SU-DHL-6 (cell line): Measurements from ENCODE around the gene CLASP1.

Source experiments
- H2AFZ ChIP-seq: fragments of 200-600 bp; sonication (generic); 2 replicates; pipeline ENCODE4 v1.6.1; 2014; ENCODE audit warnings: low read depth, mild to moderate bottlenecking, moderate library complexity, mixed read lengths, antibody characterized with exemption, low read length; ENCODE audit not compliant: severe bottlenecking
- H3F3A ChIP-seq: fragments of 200-600 bp; shearing (Covaris generic); 2 replicates; pipeline ENCODE4 v1.6.0; 2016; ENCODE audit warnings: antibody characterized with exemption, mild to moderate bottlenecking; ENCODE audit not compliant: insufficient read depth
- H3K27ac ChIP-seq: fragments of 200-600 bp; sonication (generic); 2 replicates; pipeline ENCODE4 v1.5.1; 2016; ENCODE audit warnings: low read depth, mild to moderate bottlenecking, low read length, moderate library complexity, mixed read lengths
- H3K27me3 ChIP-seq: fragments of 200-600 bp; sonication (generic), shearing (Covaris generic); 2 replicates; pipeline ENCODE4 v1.6.0; 2014; ENCODE audit warnings: mild to moderate bottlenecking, low read length
- H3K36me3 ChIP-seq: fragments of 200-600 bp; sonication (generic); 2 replicates; pipeline ENCODE4 v1.6.1; 2014; ENCODE audit warnings: mild to moderate bottlenecking, low read length, mixed read lengths
- H3K4me2 ChIP-seq: fragments of 300-600, 200-600 bp; shearing (Covaris generic), sonication (generic); 2 replicates; pipeline ENCODE4 v1.6.0; 2014; ENCODE audit warnings: low read length, low read depth, mild to moderate bottlenecking; ENCODE audit not compliant: poor library complexity, severe bottlenecking
- H3K4me3 ChIP-seq: fragments of 200-600 bp; sonication (generic); 2 replicates; pipeline ENCODE4 v1.5.1; 2014; ENCODE audit warnings: antibody characterized with exemption, low read length, mild to moderate bottlenecking, mixed read lengths; ENCODE audit not compliant: insufficient read depth, poor library complexity, severe bottlenecking
- H3K79me2 ChIP-seq: fragments of 200-600 bp; sonication (generic); 2 replicates; pipeline ENCODE4 v1.6.1; 2014; ENCODE audit warnings: mild to moderate bottlenecking, low read length, moderate library complexity; ENCODE audit not compliant: insufficient read depth
- H3K9ac ChIP-seq: fragments of 200-600 bp; sonication (generic); 2 replicates; pipeline ENCODE4 v1.7.0; 2014; ENCODE audit warnings: mild to moderate bottlenecking, low read length
- H3K9me2 ChIP-seq: fragments of 200-600 bp; sonication (generic); replicated peaks from 2 replicates; pipeline ENCODE4 v1.6.1; 2014; ENCODE audit warnings: low read length; ENCODE audit not compliant: insufficient read depth
- H3K9me3 ChIP-seq: fragments of 200-600 bp; sonication (generic); 2 replicates; pipeline ENCODE4 v1.6.1; 2014; ENCODE audit warnings: low read length, mixed read lengths; ENCODE audit not compliant: insufficient read depth
- H4K20me1 ChIP-seq: fragments of 200-600 bp; sonication (generic); 2 replicates; pipeline ENCODE4 v1.6.1; 2014; ENCODE audit warnings: low read depth, mild to moderate bottlenecking, antibody characterized with exemption, low read length, moderate library complexity, mixed read lengths
- EZH2phosphoT487 ChIP-seq: fragments of 200-600 bp; sonication (generic), shearing (Covaris generic); conservative IDR thresholded peaks from 2 replicates; pipeline ENCODE4 v1.6.1; 2018; ENCODE audit warnings: mild to moderate bottlenecking, antibody characterized with exemption, low read length, moderate library complexity, mixed read lengths
- TF ChIP-seq, protein P1 (sequence below): fragments of 200-600 bp; sonication (generic); IDR thresholded peaks from one replicate; pipeline ENCODE4 v1.5.1; 2017; ENCODE audit warnings: antibody characterized with exemption, mild to moderate bottlenecking, low read length, moderate library complexity; ENCODE audit not compliant: insufficient read depth, poor library complexity, severe bottlenecking

The CLASP1 gene

GRCh38 chr2:121309323-121309722 is 339.9 kb downstream of the CLASP1 start:
- Histone ChIP-seq H4K20me1 (no peaks in the 10 kb centered on the region), H3K9ac (no peak overlapping the region), H2AFZ (no peak overlapping the region), H3K79me2 (no peaks in the 10 kb centered on the region), H3K27ac (no peak overlapping the region), H3K9me2 (no peaks in the 10 kb centered on the region), H3K27me3 (no peaks in the 10 kb centered on the region), H3K36me3 (no peaks in the 10 kb centered on the region), H3K4me3 (no peak overlapping the region), H3K9me3 (no peaks in the 10 kb centered on the region), H3K4me2 (no peak overlapping the region), H3F3A (no peaks in the 10 kb centered on the region)
- no peak for TF ChIP-seq EZH2phosphoT487
- TF ChIP-seq, protein P1, sequence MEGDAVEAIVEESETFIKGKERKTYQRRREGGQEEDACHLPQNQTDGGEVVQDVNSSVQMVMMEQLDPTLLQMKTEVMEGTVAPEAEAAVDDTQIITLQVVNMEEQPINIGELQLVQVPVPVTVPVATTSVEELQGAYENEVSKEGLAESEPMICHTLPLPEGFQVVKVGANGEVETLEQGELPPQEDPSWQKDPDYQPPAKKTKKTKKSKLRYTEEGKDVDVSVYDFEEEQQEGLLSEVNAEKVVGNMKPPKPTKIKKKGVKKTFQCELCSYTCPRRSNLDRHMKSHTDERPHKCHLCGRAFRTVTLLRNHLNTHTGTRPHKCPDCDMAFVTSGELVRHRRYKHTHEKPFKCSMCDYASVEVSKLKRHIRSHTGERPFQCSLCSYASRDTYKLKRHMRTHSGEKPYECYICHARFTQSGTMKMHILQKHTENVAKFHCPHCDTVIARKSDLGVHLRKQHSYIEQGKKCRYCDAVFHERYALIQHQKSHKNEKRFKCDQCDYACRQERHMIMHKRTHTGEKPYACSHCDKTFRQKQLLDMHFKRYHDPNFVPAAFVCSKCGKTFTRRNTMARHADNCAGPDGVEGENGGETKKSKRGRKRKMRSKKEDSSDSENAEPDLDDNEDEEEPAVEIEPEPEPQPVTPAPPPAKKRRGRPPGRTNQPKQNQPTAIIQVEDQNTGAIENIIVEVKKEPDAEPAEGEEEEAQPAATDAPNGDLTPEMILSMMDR = no peak

- no peaks in the 10 kb centered on the region for H3K27me3 ChIP-seq
- H3F3A ChIP-seq = no peaks in the 10 kb centered on the region
- H2AFZ ChIP-seq = no peak overlapping the region
- no peak overlapping the region for H3K9ac ChIP-seq
- H3K79me2 ChIP-seq = no peaks in the 10 kb centered on the region
- no peak overlapping the region for H3K4me3 ChIP-seq
- no peaks in the 10 kb centered on the region for H3K9me3 ChIP-seq
- no peak overlapping the region for H3K4me2 ChIP-seq
- no peak for TF ChIP-seq EZH2phosphoT487
- TF ChIP-seq, protein P1 = no peak
- no peaks in the 10 kb centered on the region for H3K36me3 ChIP-seq
- no peaks in the 10 kb centered on the region for H4K20me1 ChIP-seq
- H3K9me2 ChIP-seq = no peaks in the 10 kb centered on the region
- H3K27ac ChIP-seq = no peak overlapping the region
Measured at GRCh38 chr2:121307048-121307447, 342.2 kb downstream of the CLASP1 start.

GRCh38 chr2:121304941-121305340 is 344.3 kb downstream of the CLASP1 start:
- H3K36me3 ChIP-seq = no peaks in the 10 kb centered on the region
- H3F3A ChIP-seq = no peaks in the 10 kb centered on the region
- no peaks in the 10 kb centered on the region for H3K79me2 ChIP-seq
- no peak for TF ChIP-seq EZH2phosphoT487
- TF ChIP-seq, protein P1 = no peak
- H4K20me1 ChIP-seq = no peaks in the 10 kb centered on the region
- no peaks in the 10 kb centered on the region for H3K9me2 ChIP-seq
- H3K4me3 ChIP-seq = no peak overlapping the region
- no peak overlapping the region for H3K27ac ChIP-seq
- no peaks in the 10 kb centered on the region for H3K9me3 ChIP-seq
- H3K27me3 ChIP-seq = no peaks in the 10 kb centered on the region
- H3K4me2 ChIP-seq = no peak overlapping the region
- no peak overlapping the region for H3K9ac ChIP-seq
- no peak overlapping the region for H2AFZ ChIP-seq
